Panc1 (cell line): ENCODE measurements around the gene KLHL26. TPM values are rescaled to one million over a fixed set of nuclear protein-coding genes. Genes with fewer than 3 reads are reported as not detected.

Experiments
- ATAC-seq: fragments of 200-7000 bp; cut with Tn5 transposase; 2 replicates; pipeline ENCODE4 v1.9.1; 2020; ENCODE audit warnings: mild to moderate bottlenecking, moderate library complexity
- BruUV-seq: library from RNA; stranded (reverse); fragments of 400-500 nt; replicated peaks from 2 replicates; lab custom pipeline; 2021; lab: Mats Ljungman, UMichigan
- CTCF ChIA-PET: fragments of 300-600 bp; sonication (Branson Sonifier 250); formaldehyde crosslinking; loops from one replicate; lab custom pipeline; 2022; ENCODE audit warnings: antibody characterized with exemption; lab: Charles Lee
- POLR2A ChIA-PET: fragments of 300-600 bp; sonication (Branson Sonifier 250); formaldehyde crosslinking; loops from one replicate; lab custom pipeline; 2022; ENCODE audit warnings: antibody characterized with exemption; lab: Charles Lee
- DNase-seq: peaks from one replicate; pipeline ENCODE4 v3.0.0-alpha.2; 2010; ENCODE audit warnings: low read depth, low spot score
- H3K27ac ChIP-seq: 2 replicates; pipeline ENCODE4 v1.5.1; 2011; ENCODE audit warnings: mild to moderate bottlenecking, low read length, inconsistent platforms
- H3K27me3 ChIP-seq: fragments of 200-500 bp; sonication (Bioruptor generic); 2 replicates; pipeline ENCODE4 v1.6.0; 2014; ENCODE audit warnings: low read length, inconsistent platforms; ENCODE audit not compliant: control insufficient read depth, insufficient read depth
- H3K36me3 ChIP-seq: fragments of 200-500 bp; sonication (Bioruptor generic); 2 replicates; pipeline ENCODE4 v1.5.1; 2014; ENCODE audit warnings: inconsistent platforms, mild to moderate bottlenecking, low read length, moderate library complexity; ENCODE audit not compliant: control insufficient read depth, insufficient read depth
- H3K4me1 ChIP-seq: 2 replicates; pipeline ENCODE4 v1.5.1; 2011; ENCODE audit warnings: inconsistent platforms, mild to moderate bottlenecking, low read length, moderate library complexity; ENCODE audit not compliant: control insufficient read depth, insufficient read depth
- H3K4me3 ChIP-seq, 2 experiments: 2 replicates each; pipeline ENCODE4 v1.5.1; 2011 to 2012; ENCODE audit warnings: low read depth in 2 of 2, low read length in 2 of 2, mild to moderate bottlenecking in 2 of 2, inconsistent platforms in 1 of 2, moderate library complexity in 1 of 2
- H3K9me3 ChIP-seq: fragments of 200-500 bp; sonication (Bioruptor generic); 2 replicates; pipeline ENCODE4 v1.5.1; 2014; ENCODE audit warnings: low read depth, mild to moderate bottlenecking, inconsistent platforms, low read length, moderate library complexity; ENCODE audit not compliant: control insufficient read depth, insufficient read depth
- POLR2AphosphoS5 ChIP-seq: IDR thresholded peaks from 2 replicates; pipeline ENCODE4 v1.6.1; 2012; ENCODE audit warnings: mild to moderate bottlenecking, low read depth, low read length, moderate library complexity
- SIN3A ChIP-seq: IDR thresholded peaks from 2 replicates; pipeline ENCODE4 v1.6.1; 2012; ENCODE audit warnings: low read depth, mild to moderate bottlenecking, low read length, moderate library complexity, borderline replicate concordance; ENCODE audit not compliant: insufficient read depth
- TCF7L2 ChIP-seq: IDR thresholded peaks from 2 replicates; pipeline ENCODE4 v1.6.1; 2011; ENCODE audit warnings: mild to moderate bottlenecking, low read depth, low read length, inconsistent platforms
- in situ Hi-C: cut with HindIII; loops from 2 replicates; pipeline ENCODE4 v1.10.0; 2016; ENCODE audit warnings: low sequenced_read_pairs, low pct_unique_long_range_greater_than_20kb
- intact Hi-C: fragments of 100-400 bp; cut with micrococcal nuclease; formaldehyde crosslinking; loops from one replicate; pipeline ENCODE4 v1.10.0; 2022; ENCODE audit not compliant: unreplicated experiment
- total RNA-seq: library from RNA; stranded (reverse); gene quantifications from one replicate; pipeline ENCODE4 v1.2.1, GENCODE V29; 2021; ENCODE audit not compliant: unreplicated experiment
- TF ChIP-seq, protein P1 (sequence below): fragments of 450-650 bp; IDR thresholded peaks from 2 replicates; pipeline ENCODE4 v1.5.1; 2017; ENCODE audit warnings: mild to moderate bottlenecking
- TF ChIP-seq, protein P2 (sequence below), 2 experiments: IDR thresholded peaks; 2 replicates each; pipeline ENCODE4 v1.6.1; 2011 to 2012; ENCODE audit warnings: low read depth in 2 of 2, control low read depth in 1 of 2, low read length in 1 of 2, mild to moderate bottlenecking in 1 of 2, moderate library complexity in 1 of 2; ENCODE audit not compliant: insufficient read depth in 1 of 2

KLHL26 gene
- total RNA-seq, 1 experiment from 2014 or later, result 4.4 TPM

DNA sequence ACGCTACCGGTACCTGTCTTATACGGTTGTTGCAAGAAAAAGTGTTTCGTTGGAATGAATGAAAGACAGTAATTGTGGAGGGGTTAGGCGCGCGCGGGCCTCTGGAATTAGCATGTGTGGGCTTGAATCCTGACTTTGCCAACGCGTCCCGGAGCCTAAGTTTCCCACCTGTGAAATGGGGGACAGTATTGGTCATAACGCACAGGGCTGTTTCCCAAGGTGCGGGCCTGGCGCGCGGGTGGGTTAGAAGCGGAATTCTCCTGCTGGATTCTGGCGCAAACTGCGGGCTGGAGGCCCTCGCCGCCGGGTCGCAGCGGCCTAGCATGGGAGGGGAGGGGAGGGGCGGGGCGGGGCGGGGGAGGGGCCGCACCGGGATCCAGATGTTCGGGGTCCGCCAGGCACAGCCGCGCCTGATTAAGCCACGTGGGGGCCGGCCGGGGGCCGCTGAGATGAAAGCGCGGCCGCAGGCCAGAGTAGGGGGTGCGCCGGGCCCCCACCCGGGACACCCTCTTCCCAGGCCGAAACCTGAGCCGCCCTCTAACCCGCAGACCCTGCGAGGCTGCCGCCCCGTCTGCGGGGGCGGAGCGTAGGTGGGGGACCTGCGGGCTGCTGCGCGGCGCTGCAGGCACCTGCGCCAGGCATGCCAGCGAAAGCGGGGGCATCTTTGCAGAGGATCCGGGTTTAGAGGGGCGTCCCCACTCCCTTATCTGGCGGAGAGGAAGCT is 25.3 kb upstream of the KLHL26 start:
- POLR2A ChIA-PET, result no interaction called here
- peaks cover 5% of the 10 kb centered on the region; the same call in 1 of the 2 replicates for H3K4me1 ChIP-seq
- no peaks in the 10 kb centered on the region for H3K36me3 ChIP-seq
- peaks cover 2% of the 10 kb centered on the region for H3K27me3 ChIP-seq
- in situ Hi-C loops, result no loop called here
- no TSS peak for BruUV-seq
- H3K27ac ChIP-seq, result no peak overlapping the region
- DNase-seq, result no peak
- intact Hi-C loops, result no loop called here
- CTCF ChIA-PET, result no interaction called here
- H3K4me3 ChIP-seq, result peak overlapping the region; percentile 7 to 40; a peak in 3 of 4 replicates
- H3K9me3 ChIP-seq, result no peaks in the 10 kb centered on the region
- TF ChIP-seq TCF7L2 (no peak), SIN3A (no peak), POLR2AphosphoS5 (no peak)
- TF ChIP-seq, protein P1, sequence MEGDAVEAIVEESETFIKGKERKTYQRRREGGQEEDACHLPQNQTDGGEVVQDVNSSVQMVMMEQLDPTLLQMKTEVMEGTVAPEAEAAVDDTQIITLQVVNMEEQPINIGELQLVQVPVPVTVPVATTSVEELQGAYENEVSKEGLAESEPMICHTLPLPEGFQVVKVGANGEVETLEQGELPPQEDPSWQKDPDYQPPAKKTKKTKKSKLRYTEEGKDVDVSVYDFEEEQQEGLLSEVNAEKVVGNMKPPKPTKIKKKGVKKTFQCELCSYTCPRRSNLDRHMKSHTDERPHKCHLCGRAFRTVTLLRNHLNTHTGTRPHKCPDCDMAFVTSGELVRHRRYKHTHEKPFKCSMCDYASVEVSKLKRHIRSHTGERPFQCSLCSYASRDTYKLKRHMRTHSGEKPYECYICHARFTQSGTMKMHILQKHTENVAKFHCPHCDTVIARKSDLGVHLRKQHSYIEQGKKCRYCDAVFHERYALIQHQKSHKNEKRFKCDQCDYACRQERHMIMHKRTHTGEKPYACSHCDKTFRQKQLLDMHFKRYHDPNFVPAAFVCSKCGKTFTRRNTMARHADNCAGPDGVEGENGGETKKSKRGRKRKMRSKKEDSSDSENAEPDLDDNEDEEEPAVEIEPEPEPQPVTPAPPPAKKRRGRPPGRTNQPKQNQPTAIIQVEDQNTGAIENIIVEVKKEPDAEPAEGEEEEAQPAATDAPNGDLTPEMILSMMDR, result no peak
- TF ChIP-seq, protein P2, sequence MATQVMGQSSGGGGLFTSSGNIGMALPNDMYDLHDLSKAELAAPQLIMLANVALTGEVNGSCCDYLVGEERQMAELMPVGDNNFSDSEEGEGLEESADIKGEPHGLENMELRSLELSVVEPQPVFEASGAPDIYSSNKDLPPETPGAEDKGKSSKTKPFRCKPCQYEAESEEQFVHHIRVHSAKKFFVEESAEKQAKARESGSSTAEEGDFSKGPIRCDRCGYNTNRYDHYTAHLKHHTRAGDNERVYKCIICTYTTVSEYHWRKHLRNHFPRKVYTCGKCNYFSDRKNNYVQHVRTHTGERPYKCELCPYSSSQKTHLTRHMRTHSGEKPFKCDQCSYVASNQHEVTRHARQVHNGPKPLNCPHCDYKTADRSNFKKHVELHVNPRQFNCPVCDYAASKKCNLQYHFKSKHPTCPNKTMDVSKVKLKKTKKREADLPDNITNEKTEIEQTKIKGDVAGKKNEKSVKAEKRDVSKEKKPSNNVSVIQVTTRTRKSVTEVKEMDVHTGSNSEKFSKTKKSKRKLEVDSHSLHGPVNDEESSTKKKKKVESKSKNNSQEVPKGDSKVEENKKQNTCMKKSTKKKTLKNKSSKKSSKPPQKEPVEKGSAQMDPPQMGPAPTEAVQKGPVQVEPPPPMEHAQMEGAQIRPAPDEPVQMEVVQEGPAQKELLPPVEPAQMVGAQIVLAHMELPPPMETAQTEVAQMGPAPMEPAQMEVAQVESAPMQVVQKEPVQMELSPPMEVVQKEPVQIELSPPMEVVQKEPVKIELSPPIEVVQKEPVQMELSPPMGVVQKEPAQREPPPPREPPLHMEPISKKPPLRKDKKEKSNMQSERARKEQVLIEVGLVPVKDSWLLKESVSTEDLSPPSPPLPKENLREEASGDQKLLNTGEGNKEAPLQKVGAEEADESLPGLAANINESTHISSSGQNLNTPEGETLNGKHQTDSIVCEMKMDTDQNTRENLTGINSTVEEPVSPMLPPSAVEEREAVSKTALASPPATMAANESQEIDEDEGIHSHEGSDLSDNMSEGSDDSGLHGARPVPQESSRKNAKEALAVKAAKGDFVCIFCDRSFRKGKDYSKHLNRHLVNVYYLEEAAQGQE (IDR thresholded peaks at IDR 0.05; ENCODE audit: insufficient read depth in 1 of 2, low read depth in 2 of 2, low read length in 1 of 2), result no peak
- no peak for ATAC-seq

DNA sequence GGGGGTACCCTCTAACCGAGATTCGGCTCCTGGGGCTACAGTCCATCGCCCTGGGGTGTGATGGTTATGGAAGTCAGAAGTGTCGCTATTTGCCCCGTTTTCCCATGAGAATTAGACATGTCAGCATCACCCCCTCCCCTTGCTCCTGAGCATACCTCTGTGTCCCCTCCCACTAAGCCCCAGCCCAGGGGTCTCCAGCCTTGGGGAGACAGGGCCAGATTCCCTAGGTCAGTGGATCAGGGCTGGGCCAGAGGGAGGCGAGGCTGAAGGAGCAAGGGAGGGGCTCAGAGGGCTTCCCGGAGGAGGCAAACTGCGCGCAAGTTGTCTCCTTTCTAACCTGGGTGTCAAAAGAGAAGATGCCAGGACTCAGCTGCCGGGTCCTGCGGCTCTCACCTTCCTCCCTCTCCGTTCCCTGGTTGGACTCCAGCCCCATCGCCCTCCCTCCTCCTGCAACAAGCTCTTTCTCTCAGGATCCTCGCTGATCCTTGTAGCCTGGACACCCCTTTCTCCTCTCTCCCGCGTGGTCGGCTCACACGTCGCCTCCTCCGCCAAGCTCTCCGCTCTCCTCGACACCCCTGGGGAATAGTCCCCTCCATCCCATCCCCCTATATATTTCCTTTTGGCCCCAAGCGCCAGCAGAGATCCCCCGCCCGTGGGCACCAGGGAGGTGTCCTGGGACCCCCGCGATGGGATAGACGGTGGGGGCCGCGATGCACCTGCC is 24.6 kb upstream of the KLHL26 start:
- Histone ChIP-seq H3K9me3 (no peaks in the 10 kb centered on the region), H3K27ac (no peak overlapping the region), H3K27me3 (peaks cover 2% of the 10 kb centered on the region), H3K36me3 (no peaks in the 10 kb centered on the region), H3K4me1 (peaks cover 5% of the 10 kb centered on the region; the same call in 1 of the 2 replicates), H3K4me3 (peak overlapping the region; percentile 40 to 46)
- ATAC-seq (peak; percentile 33), DNase-seq (no peak)
- TF ChIP-seq TCF7L2 (no peak), POLR2AphosphoS5 (no peak), SIN3A (no peak)
- TF ChIP-seq, protein P2 (IDR thresholded peaks at IDR 0.05; ENCODE audit: insufficient read depth in 1 of 2, low read depth in 2 of 2, low read length in 1 of 2), result no peak
- TF ChIP-seq, protein P1, result no peak
- ChIA-PET POLR2A (no interaction called here), CTCF (no interaction called here)
- intact Hi-C loops, result no loop called here
- in situ Hi-C loops, result no loop called here
- BruUV-seq, result no TSS peak
